Keratinocyte (primary cell): Measurements from ENCODE around the gene RFX6. TPM values are rescaled to one million over a fixed set of nuclear protein-coding genes. Genes with fewer than 3 reads are reported as not detected.

Experiments used
- DNase-seq: peaks from one replicate; pipeline ENCODE4 v3.0.0-alpha.2; 2011; ENCODE audit warnings: low read depth, missing footprints, low spot score
- FAIRE-seq: peaks from 2 replicates; lab custom pipeline; 2011; peaks lifted over from hg19 to GRCh38; lab: Jason Lieb, UNC
- H2AFZ ChIP-seq: 2 replicates; pipeline ENCODE4 v1.6.0; 2012; ENCODE audit warnings: low read length, control low read depth, inconsistent platforms; ENCODE audit not compliant: control insufficient read depth
- H3K27ac ChIP-seq: 2 replicates; pipeline ENCODE4 v1.5.1; 2011; ENCODE audit warnings: low read length; ENCODE audit not compliant: control insufficient read depth, insufficient read depth
- H3K27me3 ChIP-seq: 3 replicates; pipeline ENCODE4 v1.6.0; 2011; ENCODE audit warnings: low read length; ENCODE audit not compliant: control insufficient read depth, insufficient read depth; ENCODE audit errors: extremely low read depth
- H3K36me3 ChIP-seq, 2 experiments: 2 replicates in 1 of 2; 3 replicates in 1 of 2; pipeline ENCODE4 v1.5.1; 2011; ENCODE audit warnings: low read length in 2 of 2, mild to moderate bottlenecking in 1 of 2; ENCODE audit not compliant: control insufficient read depth in 2 of 2, insufficient read depth in 2 of 2; ENCODE audit errors: extremely low read depth in 1 of 2
- H3K4me1 ChIP-seq: 3 replicates; pipeline ENCODE4 v1.5.1; 2011; ENCODE audit warnings: low read length; ENCODE audit not compliant: control insufficient read depth, insufficient read depth; ENCODE audit errors: extremely low read depth
- H3K4me2 ChIP-seq: 3 replicates; pipeline ENCODE4 v1.6.0; 2011; ENCODE audit warnings: low read depth, low read length; ENCODE audit not compliant: control insufficient read depth, insufficient read depth; ENCODE audit errors: extremely low read depth
- H3K4me3 ChIP-seq, 3 experiments: fragments of 200-600 bp in 1 of 3; sonication (generic) in 1 of 3; 2 replicates in 2 of 3; 3 replicates in 1 of 3; pipeline ENCODE4 v1.5.1; 2011 to 2016; ENCODE audit warnings: low read length in 3 of 3, mild to moderate bottlenecking in 3 of 3, control low read depth in 2 of 3, inconsistent platforms in 1 of 3, low read depth in 1 of 3, mixed read lengths in 1 of 3, mixed run types in 1 of 3, moderate library complexity in 1 of 3; ENCODE audit not compliant: control insufficient read depth in 2 of 3, insufficient read depth in 2 of 3; ENCODE audit errors: extremely low read depth in 1 of 3
- H3K79me2 ChIP-seq: 2 replicates; pipeline ENCODE4 v1.6.0; 2012; ENCODE audit warnings: low read length; ENCODE audit not compliant: control insufficient read depth, insufficient read depth
- H3K9ac ChIP-seq: 3 replicates; pipeline ENCODE4 v1.6.0; 2011; ENCODE audit warnings: low read length; ENCODE audit not compliant: control insufficient read depth, insufficient read depth; ENCODE audit errors: extremely low read depth
- H3K9me1 ChIP-seq: 3 replicates; pipeline ENCODE4 v1.6.0; 2011; ENCODE audit warnings: low read length; ENCODE audit not compliant: control insufficient read depth, insufficient read depth; ENCODE audit errors: extremely low read depth
- H3K9me3 ChIP-seq: 2 replicates; pipeline ENCODE4 v1.5.1; 2012; ENCODE audit warnings: low read depth, low read length; ENCODE audit not compliant: control insufficient read depth
- H4K20me1 ChIP-seq: 3 replicates; pipeline ENCODE4 v1.6.0; 2011; ENCODE audit warnings: low read length; ENCODE audit not compliant: control insufficient read depth, insufficient read depth; ENCODE audit errors: extremely low read depth
- EZH2 ChIP-seq: IDR thresholded peaks from one replicate; pipeline ENCODE4 v1.6.1; 2012; ENCODE audit warnings: inconsistent platforms, mild to moderate bottlenecking, low read length, moderate library complexity
- dilution Hi-C: fragments of 300-500 bp; cut with MboI; formaldehyde crosslinking; loops from one replicate; pipeline ENCODE4 v1.7.0; 2020; ENCODE audit warnings: low sequenced_read_pairs; ENCODE audit not compliant: extremely low pct_ligation_motif_present
- polyA plus RNA-seq, 5 experiments: library from polyadenylated mRNA; depleted of rRNA in 3 of 5; stranded (reverse) in 3 of 5; stranded (forward) in 1 of 5; unstranded in 1 of 5; fragments of >200 nt; gene quantifications; 1 replicate in 1 of 5; 2 replicates in 3 of 5; 3 replicates in 1 of 5; pipeline versions ENCODE4 v1.2.1 to v1.2.3, GENCODE V29; 2011 to 2012; ENCODE audit warnings: missing spikeins in 2 of 5, low read depth in 1 of 5, low replicate concordance in 1 of 5
- TF ChIP-seq, protein P1 (sequence below), 3 experiments: IDR thresholded peaks in 1 of 3; conservative IDR thresholded peaks in 1 of 3; optimal IDR thresholded peaks in 1 of 3; 2 replicates in 2 of 3; 3 replicates in 1 of 3; pipeline versions ENCODE3 to v1.5.1; 2011; ENCODE audit warnings: low read length in 3 of 3, mild to moderate bottlenecking in 3 of 3, moderate library complexity in 2 of 3, control low read depth in 1 of 3, inconsistent platforms in 1 of 3; ENCODE audit not compliant: insufficient read depth in 2 of 3; ENCODE audit errors: extremely low read depth in 1 of 3

Gene RFX6
- polyA plus RNA-seq, 1 donor (not counting 4 experiments of a cell fraction or from before 2014, with no cell fraction given), result not detected

DNA sequence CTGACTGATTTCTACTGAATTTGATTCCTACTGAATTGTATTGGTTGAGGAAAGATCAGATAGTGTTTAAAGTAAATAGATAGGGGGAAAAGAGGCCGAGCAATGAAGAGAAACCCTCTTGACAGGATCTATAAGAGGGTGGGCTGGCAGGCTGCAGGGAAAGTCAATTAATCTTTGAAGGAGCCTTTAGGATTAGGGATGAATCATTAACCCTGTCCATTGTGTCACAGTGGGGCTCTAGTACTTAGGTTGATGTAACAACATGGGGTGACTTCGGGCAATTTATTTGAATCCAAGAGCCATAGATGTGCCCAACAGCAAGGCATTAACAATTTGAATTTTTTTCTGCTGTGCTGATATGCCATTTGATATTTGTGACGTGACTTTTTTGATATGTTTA is 7.5 kb downstream of the RFX6 start:
- no peak overlapping the region for H2AFZ ChIP-seq
- no peaks in the 10 kb centered on the region for H3K9me3 ChIP-seq
- TF ChIP-seq EZH2, result no peak
- TF ChIP-seq, protein P1, sequence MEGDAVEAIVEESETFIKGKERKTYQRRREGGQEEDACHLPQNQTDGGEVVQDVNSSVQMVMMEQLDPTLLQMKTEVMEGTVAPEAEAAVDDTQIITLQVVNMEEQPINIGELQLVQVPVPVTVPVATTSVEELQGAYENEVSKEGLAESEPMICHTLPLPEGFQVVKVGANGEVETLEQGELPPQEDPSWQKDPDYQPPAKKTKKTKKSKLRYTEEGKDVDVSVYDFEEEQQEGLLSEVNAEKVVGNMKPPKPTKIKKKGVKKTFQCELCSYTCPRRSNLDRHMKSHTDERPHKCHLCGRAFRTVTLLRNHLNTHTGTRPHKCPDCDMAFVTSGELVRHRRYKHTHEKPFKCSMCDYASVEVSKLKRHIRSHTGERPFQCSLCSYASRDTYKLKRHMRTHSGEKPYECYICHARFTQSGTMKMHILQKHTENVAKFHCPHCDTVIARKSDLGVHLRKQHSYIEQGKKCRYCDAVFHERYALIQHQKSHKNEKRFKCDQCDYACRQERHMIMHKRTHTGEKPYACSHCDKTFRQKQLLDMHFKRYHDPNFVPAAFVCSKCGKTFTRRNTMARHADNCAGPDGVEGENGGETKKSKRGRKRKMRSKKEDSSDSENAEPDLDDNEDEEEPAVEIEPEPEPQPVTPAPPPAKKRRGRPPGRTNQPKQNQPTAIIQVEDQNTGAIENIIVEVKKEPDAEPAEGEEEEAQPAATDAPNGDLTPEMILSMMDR (optimal IDR thresholded peaks at IDR 0.05 in 1 of 3, IDR thresholded peaks at IDR 0.05 in 1 of 3, conservative IDR thresholded peaks at IDR 0.05 in 1 of 3; ENCODE audit: extremely low read depth in 1 of 3, insufficient read depth in 2 of 3, low read length in 3 of 3), result no peak
- no peaks in the 10 kb centered on the region for H3K79me2 ChIP-seq
- H4K20me1 ChIP-seq, result no peaks in the 10 kb centered on the region
- DNase-seq (no peak), FAIRE-seq (no peak)
- no peak overlapping the region for H3K4me3 ChIP-seq
- H3K9ac ChIP-seq, result no peak overlapping the region
- H3K36me3 ChIP-seq, result no peaks in the 10 kb centered on the region
- dilution Hi-C loops, result no loop called here
- H3K27me3 ChIP-seq, result no peaks in the 10 kb centered on the region
- H3K4me1 ChIP-seq, result no peaks in the 10 kb centered on the region
- H3K9me1 ChIP-seq, result no peaks in the 10 kb centered on the region
- H3K4me2 ChIP-seq, result no peak overlapping the region
- no peak overlapping the region for H3K27ac ChIP-seq

DNA sequence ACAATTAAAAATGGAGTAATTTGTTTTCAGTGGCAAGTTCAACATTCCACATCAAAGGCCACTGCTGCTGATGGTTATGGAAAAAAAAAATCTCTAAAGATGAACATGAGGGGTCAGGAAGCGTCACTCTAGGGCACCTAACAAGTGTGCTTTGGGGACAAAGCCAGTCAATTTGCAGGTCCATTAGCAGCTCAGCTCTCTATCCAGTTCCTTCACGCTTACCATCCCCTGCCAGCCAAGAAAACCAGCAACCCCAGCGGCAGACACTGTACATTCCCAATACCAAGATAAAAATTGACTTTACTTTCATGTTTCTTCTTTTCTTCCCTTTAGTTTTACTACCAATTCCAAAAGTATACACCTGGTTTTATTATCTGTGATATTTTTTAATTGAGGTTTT is 10.1 kb downstream of the RFX6 start:
- Histone ChIP-seq H3K79me2 (no peaks in the 10 kb centered on the region), H3K9me3 (no peaks in the 10 kb centered on the region), H3K4me1 (no peaks in the 10 kb centered on the region), H3K4me3 (no peak overlapping the region), H3K27ac (no peak overlapping the region), H3K36me3 (no peaks in the 10 kb centered on the region), H4K20me1 (no peaks in the 10 kb centered on the region), H3K4me2 (no peak overlapping the region), H3K9ac (no peak overlapping the region), H3K9me1 (no peaks in the 10 kb centered on the region), H2AFZ (no peak overlapping the region), H3K27me3 (no peaks in the 10 kb centered on the region)
- no peak for DNase-seq
- dilution Hi-C loops, result no loop called here
- no peak for TF ChIP-seq EZH2
- TF ChIP-seq, protein P1 (optimal IDR thresholded peaks at IDR 0.05 in 1 of 3, IDR thresholded peaks at IDR 0.05 in 1 of 3, conservative IDR thresholded peaks at IDR 0.05 in 1 of 3; ENCODE audit: extremely low read depth in 1 of 3, insufficient read depth in 2 of 3, low read length in 3 of 3), result no peak
- FAIRE-seq, result no peak
